Vagina (tissue), 2 donors: ENCODE data around the gene BCR.

Experiments
- CTCF ChIP-seq, 3 experiments: fragments of 450-650 bp in 2 of 3; fragments of 200-600 bp in 1 of 3; sonication (generic) in 1 of 3; IDR thresholded peaks; one replicate each; pipeline ENCODE4 v1.5.1; 2017 to 2019; ENCODE audit warnings: antibody characterized with exemption in 3 of 3, mild to moderate bottlenecking in 2 of 3, moderate library complexity in 2 of 3
- POLR2AphosphoS5 ChIP-seq, 2 donors: sonication (generic); formaldehyde crosslinking; IDR thresholded peaks; one replicate each; pipeline ENCODE4 v1.9.0; 2017; ENCODE audit warnings: antibody characterized with exemption in 2 of 2, mild to moderate bottlenecking in 2 of 2, low read depth in 1 of 2; ENCODE audit not compliant: insufficient read depth in 1 of 2

GRCh38 chr22:23137468-23137867 is 42.8 kb upstream of the BCR start:
- TF ChIP-seq POLR2AphosphoS5 (IDR thresholded peaks at IDR 0.05; ENCODE audit: insufficient read depth in 1 of 2, low read depth in 1 of 2), result no peak
- no peak for TF ChIP-seq CTCF (IDR thresholded peaks at IDR 0.05)
